ENCODE measurements around the gene RAET1G.

RAET1G gene

DNA sequence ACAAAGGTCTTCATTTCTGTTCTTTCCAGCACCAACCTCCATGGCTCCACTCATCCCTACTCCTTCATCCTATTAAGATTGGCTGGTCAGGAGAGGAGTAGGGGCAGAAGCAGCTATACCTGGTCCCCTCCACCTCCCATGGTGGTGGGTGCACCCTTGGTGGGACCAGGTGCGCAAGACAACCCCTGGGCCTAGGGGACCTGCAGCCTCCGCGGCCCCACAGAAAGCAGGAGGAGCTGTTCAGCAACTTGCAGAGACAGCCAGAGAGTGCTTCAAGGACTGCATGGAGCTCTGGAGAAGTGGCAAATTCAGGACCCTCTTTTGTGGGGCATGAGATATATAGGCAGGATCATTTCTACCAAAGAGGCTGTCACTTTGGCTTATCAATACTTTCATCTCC lies 28.7 kb upstream of the RAET1G start:
- Histone ChIP-seq H3K4me1 (ENCODE audit: control insufficient read depth in 1 of 2, insufficient read depth in 2 of 2, low read length in 2 of 2) (no peaks in the 10 kb centered on the region), H3K23ac (ENCODE audit: low read length) (no peak overlapping the region), H3K14ac (ENCODE audit: low read length) (no peak overlapping the region), H3K27ac (ENCODE audit: low read depth, low read length) (no peak overlapping the region), H2BK12ac (ENCODE audit: low read length) (no peak overlapping the region), H3K27me3 (ENCODE audit: insufficient read depth, low read length) (peaks cover 22% of the 10 kb centered on the region), H3K9ac (ENCODE audit: low read length) (no peak overlapping the region), H3K79me2 (ENCODE audit: control insufficient read depth, insufficient read depth, low read length, poor library complexity) (no peaks in the 10 kb centered on the region), H3K4me3 (ENCODE audit: low read depth, low read length) (no peak overlapping the region), H2AK5ac (ENCODE audit: low read length) (no peak overlapping the region), H3K4me2 (ENCODE audit: low read length) (no peak overlapping the region), H4K12ac (ENCODE audit: low read depth, low read length) (no peak overlapping the region), H2AFZ (ENCODE audit: insufficient read depth, low read length, poor library complexity) (no peak overlapping the region), H3K4ac (ENCODE audit: low read depth, low read length) (no peak overlapping the region), H4K8ac (ENCODE audit: low read depth, low read length) (no peak overlapping the region), H2BK5ac (ENCODE audit: low read depth, low read length, poor library complexity) (no peak overlapping the region), H3K79me1 (ENCODE audit: low read length) (no peaks in the 10 kb centered on the region), H3K18ac (ENCODE audit: low read length) (no peak overlapping the region), H4K91ac (ENCODE audit: low read depth, low read length) (no peak overlapping the region), H3K36me3 (ENCODE audit: control insufficient read depth in 1 of 2, insufficient read depth in 2 of 2, low read length in 2 of 2) (no peaks in the 10 kb centered on the region), H2BK120ac (ENCODE audit: insufficient read depth, low read length, poor library complexity) (no peak overlapping the region), H3K9me3 (ENCODE audit: insufficient read depth, low read depth, low read length) (peaks cover 3% of the 10 kb centered on the region)
- no peak for DNase-seq
- no CpG with 5 or more reads among the region's 3 CpGs for WGBS (ENCODE audit: extremely low coverage, insufficient coverage, insufficient read length)

GRCh38 chr6:149951096-149951495 lies 28.2 kb upstream of the RAET1G start:
- Histone ChIP-seq H4K8ac (ENCODE audit: low read depth, low read length) (no peak overlapping the region), H3K79me1 (ENCODE audit: low read length) (no peaks in the 10 kb centered on the region), H3K18ac (ENCODE audit: low read length) (no peak overlapping the region), H3K4me3 (ENCODE audit: low read depth, low read length) (no peak overlapping the region), H3K27ac (ENCODE audit: low read depth, low read length) (no peak overlapping the region), H3K9me3 (ENCODE audit: insufficient read depth, low read depth, low read length) (peaks cover 3% of the 10 kb centered on the region), H2BK5ac (ENCODE audit: low read depth, low read length, poor library complexity) (no peak overlapping the region), H4K91ac (ENCODE audit: low read depth, low read length) (no peak overlapping the region), H3K79me2 (ENCODE audit: control insufficient read depth, insufficient read depth, low read length, poor library complexity) (no peaks in the 10 kb centered on the region), H3K23ac (ENCODE audit: low read length) (no peak overlapping the region), H3K9ac (ENCODE audit: low read length) (no peak overlapping the region), H2BK12ac (ENCODE audit: low read length) (no peak overlapping the region), H2BK120ac (ENCODE audit: insufficient read depth, low read length, poor library complexity) (no peak overlapping the region), H3K4ac (ENCODE audit: low read depth, low read length) (no peak overlapping the region), H3K27me3 (ENCODE audit: insufficient read depth, low read length) (peaks cover 21% of the 10 kb centered on the region), H3K36me3 (ENCODE audit: control insufficient read depth in 1 of 2, insufficient read depth in 2 of 2, low read length in 2 of 2) (no peaks in the 10 kb centered on the region), H3K14ac (ENCODE audit: low read length) (no peak overlapping the region), H4K12ac (ENCODE audit: low read depth, low read length) (no peak overlapping the region), H2AFZ (ENCODE audit: insufficient read depth, low read length, poor library complexity) (no peak overlapping the region), H2AK5ac (ENCODE audit: low read length) (no peak overlapping the region), H3K4me2 (ENCODE audit: low read length) (no peak overlapping the region), H3K4me1 (ENCODE audit: control insufficient read depth in 1 of 2, insufficient read depth in 2 of 2, low read length in 2 of 2) (no peaks in the 10 kb centered on the region)
- WGBS (ENCODE audit: extremely low coverage, insufficient coverage, insufficient read length) = no CpG with 5 or more reads among the region's 9 CpGs
- DNase-seq = no peak

- Histone ChIP-seq H2AFZ (ENCODE audit: insufficient read depth, low read length, poor library complexity) (no peak overlapping the region), H3K4ac (ENCODE audit: low read depth, low read length) (no peak overlapping the region), H3K79me1 (ENCODE audit: low read length) (no peaks in the 10 kb centered on the region), H2BK120ac (ENCODE audit: insufficient read depth, low read length, poor library complexity) (no peak overlapping the region), H3K27me3 (ENCODE audit: insufficient read depth, low read length) (peaks cover 15% of the 10 kb centered on the region), H3K9ac (ENCODE audit: low read length) (no peak overlapping the region), H3K4me1 (ENCODE audit: control insufficient read depth in 1 of 2, insufficient read depth in 2 of 2, low read length in 2 of 2) (no peaks in the 10 kb centered on the region), H3K4me3 (ENCODE audit: low read depth, low read length) (no peak overlapping the region), H4K91ac (ENCODE audit: low read depth, low read length) (no peak overlapping the region), H3K14ac (ENCODE audit: low read length) (no peak overlapping the region), H3K23ac (ENCODE audit: low read length) (no peak overlapping the region), H2BK5ac (ENCODE audit: low read depth, low read length, poor library complexity) (no peak overlapping the region), H3K79me2 (ENCODE audit: control insufficient read depth, insufficient read depth, low read length, poor library complexity) (no peaks in the 10 kb centered on the region), H2AK5ac (ENCODE audit: low read length) (no peak overlapping the region), H4K8ac (ENCODE audit: low read depth, low read length) (no peak overlapping the region), H3K9me3 (ENCODE audit: insufficient read depth, low read depth, low read length) (peaks cover 3% of the 10 kb centered on the region), H3K4me2 (ENCODE audit: low read length) (no peak overlapping the region), H2BK12ac (ENCODE audit: low read length) (no peak overlapping the region), H3K27ac (ENCODE audit: low read depth, low read length) (no peak overlapping the region), H4K12ac (ENCODE audit: low read depth, low read length) (no peak overlapping the region), H3K36me3 (ENCODE audit: control insufficient read depth in 1 of 2, insufficient read depth in 2 of 2, low read length in 2 of 2) (no peaks in the 10 kb centered on the region), H3K18ac (ENCODE audit: low read length) (no peak overlapping the region)
- WGBS (ENCODE audit: extremely low coverage, insufficient coverage, insufficient read length) = no CpG with 5 or more reads among the region's 8 CpGs
- no peak for DNase-seq
These were observed 27.5 kb upstream of the RAET1G start for GRCh38 chr6:149950423-149950822.

- no peak overlapping the region for H2BK120ac ChIP-seq (ENCODE audit: insufficient read depth, low read length, poor library complexity)
- no peaks in the 10 kb centered on the region for H3K4me1 ChIP-seq (ENCODE audit: control insufficient read depth in 1 of 2, insufficient read depth in 2 of 2, low read length in 2 of 2)
- peaks cover 8% of the 10 kb centered on the region for H3K27me3 ChIP-seq (ENCODE audit: insufficient read depth, low read length)
- no peaks in the 10 kb centered on the region for H3K79me2 ChIP-seq (ENCODE audit: control insufficient read depth, insufficient read depth, low read length, poor library complexity)
- H3K4ac ChIP-seq (ENCODE audit: low read depth, low read length) = no peak overlapping the region
- H3K23ac ChIP-seq (ENCODE audit: low read length) = no peak overlapping the region
- no peak overlapping the region for H4K91ac ChIP-seq (ENCODE audit: low read depth, low read length)
- H3K36me3 ChIP-seq (ENCODE audit: control insufficient read depth in 1 of 2, insufficient read depth in 2 of 2, low read length in 2 of 2) = no peaks in the 10 kb centered on the region
- no peak overlapping the region for H3K4me3 ChIP-seq (ENCODE audit: low read depth, low read length)
- no peak overlapping the region for H3K18ac ChIP-seq (ENCODE audit: low read length)
- H2AK5ac ChIP-seq (ENCODE audit: low read length) = no peak overlapping the region
- H4K8ac ChIP-seq (ENCODE audit: low read depth, low read length) = no peak overlapping the region
- no peak overlapping the region for H4K12ac ChIP-seq (ENCODE audit: low read depth, low read length)
- no peak for DNase-seq
- H2BK5ac ChIP-seq (ENCODE audit: low read depth, low read length, poor library complexity) = no peak overlapping the region
- no peak overlapping the region for H2AFZ ChIP-seq (ENCODE audit: insufficient read depth, low read length, poor library complexity)
- H2BK12ac ChIP-seq (ENCODE audit: low read length) = no peak overlapping the region
- WGBS (ENCODE audit: extremely low coverage, insufficient coverage, insufficient read length) = no CpG with 5 or more reads among the region's 5 CpGs
- H3K9me3 ChIP-seq (ENCODE audit: insufficient read depth, low read depth, low read length) = peaks cover 3% of the 10 kb centered on the region
- no peak overlapping the region for H3K9ac ChIP-seq (ENCODE audit: low read length)
- no peaks in the 10 kb centered on the region for H3K79me1 ChIP-seq (ENCODE audit: low read length)
- no peak overlapping the region for H3K27ac ChIP-seq (ENCODE audit: low read depth, low read length)
- H3K14ac ChIP-seq (ENCODE audit: low read length) = no peak overlapping the region
- H3K4me2 ChIP-seq (ENCODE audit: low read length) = no peak overlapping the region
These were observed 25.7 kb upstream of the RAET1G start for GRCh38 chr6:149948616-149949015.
